NCI-H2081 treated with DMSO at 0.1 percent for 48 hours (cell line): Measurements from ENCODE around the gene FCGR3A.

Experiments used
- DNase-seq: peaks from one replicate; lab custom pipeline; 2025; lab: John Stamatoyannopoulos, UW

Gene FCGR3A

GRCh38 chr1:161501234-161501633 is 48.4 kb downstream of the FCGR3A start:
- no peak for DNase-seq

GRCh38 chr1:161499099-161500039 is 50.2 kb downstream of the FCGR3A start:
- DNase-seq, result no peak

- no peak for DNase-seq
Observed at GRCh38 chr1:161498646-161499045, 51.0 kb downstream of the FCGR3A start.

GRCh38 chr1:161497961-161498360 is 51.7 kb downstream of the FCGR3A start:
- no peak for DNase-seq

GRCh38 chr1:161495490-161495889 is 54.1 kb downstream of the FCGR3A start:
- DNase-seq, result no peak

GRCh38 chr1:161494091-161494735 is 55.4 kb downstream of the FCGR3A start:
- no peak for DNase-seq

- DNase-seq, result no peak
Observed at GRCh38 chr1:161492827-161493226, 56.8 kb downstream of the FCGR3A start.
